HG02642 (cell line): ENCODE data around the gene QPRT.
A peak's percentile ranks its signal among the peaks of the same experiment; 100 is the strongest.
"Not testable (repeated sequence)": the region's sequence is repeated elsewhere in the genome, so short reads cannot be mapped to it uniquely, and the experiment has no call there.

Experiments used
- ATAC-seq: cut with Tn5 transposase; IDR thresholded peaks from one replicate; pipeline ENCODE4 v1.9.1; 2021; ENCODE audit warnings: mild to moderate bottlenecking; ENCODE audit not compliant: unreplicated experiment, poor library complexity

Gene QPRT

DNA sequence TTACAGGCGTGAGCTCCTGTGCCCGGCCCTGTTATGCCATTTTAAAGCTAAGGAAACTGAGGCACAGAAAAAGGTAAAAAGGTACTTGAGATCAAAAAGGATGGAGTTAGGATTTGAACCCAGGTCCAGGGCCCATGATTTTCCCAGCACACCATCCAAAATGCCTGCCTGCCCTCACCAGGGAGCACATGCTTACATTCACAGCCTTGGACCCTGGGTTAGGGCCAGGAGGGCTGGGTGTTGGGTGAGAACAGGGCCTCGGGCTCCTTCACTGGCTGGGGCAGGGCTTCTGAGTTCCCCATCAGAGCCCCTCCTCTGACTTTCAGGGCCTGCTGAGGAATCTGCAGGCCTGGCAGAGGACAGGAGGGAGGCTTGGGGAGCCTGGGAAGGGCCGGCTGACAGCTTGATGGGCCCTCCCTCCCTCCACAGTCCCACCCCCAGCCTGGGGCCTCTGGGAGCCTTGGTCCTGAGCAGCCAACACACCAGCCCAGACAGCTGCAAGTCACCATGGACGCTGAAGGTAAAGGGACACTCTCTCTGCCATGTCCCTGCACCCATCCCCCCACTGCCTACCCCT is at the start of gene QPRT:
Gene QPRT (plus strand): TSS at position 490 of the 577 bp plus-strand sequence. CDS start 18 bp downstream, at position 508.
- no peak for ATAC-seq

DNA sequence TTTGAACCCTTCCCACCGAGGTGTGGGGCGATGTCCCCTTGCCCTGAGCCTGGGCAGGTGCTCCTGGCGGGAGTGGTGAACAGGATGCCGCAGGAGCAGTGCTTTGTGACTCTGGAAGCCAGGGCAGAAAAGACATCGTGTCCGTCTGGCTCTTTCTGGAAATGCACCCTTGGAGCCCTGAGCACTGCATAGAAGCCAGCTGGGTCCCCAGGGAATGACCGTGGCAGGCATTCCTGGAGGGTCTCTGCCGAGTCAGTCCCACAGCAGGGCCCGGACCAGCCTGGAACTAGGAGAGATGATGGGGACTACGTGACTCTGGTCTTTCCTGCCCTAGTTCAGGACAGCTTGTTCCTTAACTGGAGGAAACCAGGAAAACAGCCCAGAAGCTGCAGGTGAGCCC is 49.7 kb upstream of the QPRT start:
- not testable (repeated sequence) for ATAC-seq

DNA sequence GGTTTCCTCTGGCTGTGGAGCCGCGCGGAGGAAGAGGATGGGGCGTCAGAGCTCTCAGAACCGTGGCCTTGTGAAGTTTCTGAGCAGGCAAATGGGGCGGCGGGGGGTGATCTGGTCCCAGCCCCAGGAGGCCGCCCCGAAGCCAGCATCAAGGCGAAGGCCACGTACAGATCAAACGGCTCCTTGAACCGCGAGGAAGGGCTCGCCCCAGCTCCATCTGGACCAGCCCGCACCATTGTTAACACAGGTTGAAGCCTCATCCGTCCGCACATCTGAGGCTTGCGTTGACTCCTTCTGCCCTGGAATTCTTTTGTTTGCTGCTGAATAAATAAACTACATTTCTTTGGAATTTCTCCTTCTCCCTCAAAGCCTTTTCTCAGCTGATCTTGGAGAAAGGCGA is 47.3 kb upstream of the QPRT start:
- ATAC-seq = not testable (repeated sequence)

DNA sequence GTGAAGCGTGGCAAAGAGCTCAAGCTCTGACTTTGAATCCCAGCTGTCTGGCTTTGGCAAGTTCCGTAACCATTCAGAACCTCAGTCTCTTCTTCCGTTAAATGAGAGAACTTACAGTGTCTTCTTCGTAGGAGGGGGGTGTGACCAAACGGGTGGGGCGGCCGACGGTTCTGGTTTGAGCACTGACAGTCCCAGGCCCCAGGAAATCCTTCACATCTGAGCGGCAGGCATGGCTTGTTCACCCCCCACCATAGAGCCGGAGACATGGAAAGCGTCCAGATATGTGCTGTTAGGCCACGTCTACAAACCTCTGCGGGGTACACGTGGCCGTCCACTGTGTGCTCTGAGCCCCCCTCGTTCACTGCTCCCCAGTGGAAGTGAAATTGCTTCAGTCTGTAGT is 43.1 kb upstream of the QPRT start:
- ATAC-seq = not testable (repeated sequence)

DNA sequence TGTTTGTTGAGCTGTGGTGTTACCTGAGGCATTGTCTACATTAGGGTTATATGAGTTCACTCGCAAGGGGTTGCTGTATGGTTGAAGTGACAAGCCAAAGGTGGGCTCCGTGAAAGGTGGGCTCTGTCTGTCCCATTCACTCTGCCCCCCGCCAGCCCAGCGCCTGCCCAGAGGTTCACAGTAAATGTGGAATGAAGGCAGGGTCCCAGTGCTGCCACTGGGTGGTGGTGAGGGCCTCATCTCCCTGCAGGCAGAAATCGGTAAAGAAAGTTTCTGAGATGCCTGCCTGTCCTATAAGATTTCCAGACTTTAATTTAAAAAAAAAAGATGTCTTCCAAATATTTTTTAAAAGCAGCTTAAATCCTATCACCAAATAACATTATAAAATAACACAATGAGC is 42.6 kb upstream of the QPRT start:
- not testable (repeated sequence) for ATAC-seq

DNA sequence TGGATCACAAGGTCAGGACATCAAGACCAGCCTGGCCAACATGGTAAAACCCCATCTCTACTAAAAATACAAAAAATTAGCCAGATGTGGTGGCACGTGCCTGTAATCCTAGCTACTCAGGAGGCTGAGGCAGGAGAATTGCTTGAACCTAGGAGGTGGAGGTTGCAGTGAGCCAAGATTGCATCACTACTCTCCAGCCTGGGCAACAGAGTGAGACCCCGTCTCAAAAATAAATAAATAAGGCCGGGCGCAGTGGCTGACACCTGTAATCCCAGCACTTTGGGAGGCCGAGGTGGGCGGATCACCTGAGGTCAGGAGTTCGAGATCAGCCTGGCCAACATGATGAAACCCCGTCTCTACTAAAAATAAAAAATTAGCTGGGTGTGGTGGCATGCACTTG is 40.2 kb upstream of the QPRT start:
- not testable (repeated sequence) for ATAC-seq

DNA sequence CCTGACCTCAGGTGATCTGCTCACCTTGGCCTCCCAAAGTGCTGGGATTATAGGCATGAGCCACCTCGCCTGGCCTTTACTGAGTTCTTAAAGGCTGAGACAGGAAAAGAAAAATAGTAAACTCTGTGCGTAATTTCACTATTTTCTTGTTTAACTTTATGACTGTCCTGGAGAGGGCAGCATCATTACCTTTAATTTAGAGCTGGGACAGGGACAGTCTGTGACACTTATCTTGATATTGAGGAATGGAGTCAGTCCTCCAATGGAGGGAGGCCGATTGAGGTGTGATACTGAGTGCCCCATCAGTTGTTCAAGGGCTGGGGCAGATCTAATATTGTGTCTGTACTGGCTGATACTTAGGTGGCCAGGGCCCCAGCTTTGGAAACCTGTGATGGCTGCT is 37.4 kb upstream of the QPRT start:
- no peak for ATAC-seq

DNA sequence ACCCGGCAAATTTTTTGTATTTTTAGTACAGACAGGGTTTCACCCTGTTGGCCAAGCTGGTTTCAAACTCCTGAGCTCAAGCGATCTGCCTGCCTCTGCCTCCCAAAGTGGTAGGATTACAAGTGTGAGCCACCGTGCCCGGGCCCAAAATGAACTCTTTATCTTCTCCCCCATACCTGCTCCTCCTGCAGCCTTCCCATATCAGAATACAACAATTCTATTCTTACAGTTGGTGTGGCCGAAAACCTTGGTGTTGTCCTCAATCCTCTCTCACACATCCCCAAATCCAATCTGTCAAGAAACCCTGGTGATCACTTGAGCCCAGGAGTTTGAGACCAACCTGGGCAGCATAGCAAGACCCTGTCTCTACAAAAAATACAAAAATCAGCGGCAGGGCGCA is 35.4 kb upstream of the QPRT start:
- no peak for ATAC-seq

DNA sequence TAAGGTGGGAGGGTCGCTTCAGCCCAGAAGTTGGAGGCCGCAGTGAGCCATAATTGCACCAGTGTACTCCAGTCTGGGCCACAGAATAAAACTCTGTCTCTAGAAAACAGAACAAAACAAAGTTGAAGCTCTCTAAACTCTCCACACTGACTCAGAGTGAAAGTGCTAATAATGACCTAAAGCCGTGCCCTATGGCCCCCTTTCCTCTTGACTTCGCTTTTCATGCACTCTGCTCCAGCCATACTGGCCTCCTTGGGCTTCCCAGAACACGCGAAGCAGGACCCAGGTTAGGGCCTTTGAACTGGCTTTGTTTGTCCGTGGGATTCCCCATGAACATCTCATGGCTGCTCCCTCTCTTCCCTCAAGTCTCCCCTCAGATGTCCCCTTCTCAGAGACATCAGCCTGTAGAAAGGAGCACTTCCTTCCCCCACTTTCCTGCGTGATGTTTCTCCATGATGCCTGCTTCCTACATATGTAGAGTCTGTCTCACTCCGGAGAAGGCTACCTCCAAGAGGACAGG is 34.6 kb upstream of the QPRT start:
- ATAC-seq = no peak

DNA sequence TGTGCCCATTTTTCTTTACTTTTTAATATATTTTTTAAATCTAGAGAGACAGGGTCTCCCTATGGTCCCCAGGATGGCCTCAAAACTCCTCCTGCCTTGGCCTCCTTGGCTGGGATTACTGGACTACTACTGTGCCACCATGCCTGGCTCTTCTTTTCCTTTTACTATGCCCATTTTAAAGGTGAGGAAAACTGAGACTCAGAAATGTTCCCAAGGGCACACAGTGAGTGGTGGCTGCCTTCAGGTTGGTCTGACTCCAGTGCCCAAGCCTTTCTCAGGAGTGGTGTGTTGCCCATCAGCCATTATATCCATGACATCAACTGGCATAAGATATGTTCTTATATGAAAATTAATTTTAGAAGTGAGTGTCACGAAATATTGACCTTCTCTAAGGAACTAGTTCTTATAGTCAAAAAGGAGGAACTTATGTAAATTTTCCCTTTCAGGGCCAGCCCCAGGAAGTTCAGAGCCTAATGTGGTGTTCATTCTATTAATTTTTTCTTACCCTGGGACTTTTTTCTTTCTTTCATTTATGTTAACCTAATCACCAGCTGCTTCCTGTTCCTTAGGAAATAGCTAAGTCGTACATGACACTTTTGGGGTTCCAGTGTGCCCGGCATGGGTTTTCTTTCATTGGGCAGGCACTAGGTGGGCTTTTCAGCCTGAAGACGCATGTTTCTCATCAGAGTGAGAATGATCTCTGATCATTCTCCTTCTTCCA is 33.8 kb upstream of the QPRT start:
- peak; percentile 35 for ATAC-seq

DNA sequence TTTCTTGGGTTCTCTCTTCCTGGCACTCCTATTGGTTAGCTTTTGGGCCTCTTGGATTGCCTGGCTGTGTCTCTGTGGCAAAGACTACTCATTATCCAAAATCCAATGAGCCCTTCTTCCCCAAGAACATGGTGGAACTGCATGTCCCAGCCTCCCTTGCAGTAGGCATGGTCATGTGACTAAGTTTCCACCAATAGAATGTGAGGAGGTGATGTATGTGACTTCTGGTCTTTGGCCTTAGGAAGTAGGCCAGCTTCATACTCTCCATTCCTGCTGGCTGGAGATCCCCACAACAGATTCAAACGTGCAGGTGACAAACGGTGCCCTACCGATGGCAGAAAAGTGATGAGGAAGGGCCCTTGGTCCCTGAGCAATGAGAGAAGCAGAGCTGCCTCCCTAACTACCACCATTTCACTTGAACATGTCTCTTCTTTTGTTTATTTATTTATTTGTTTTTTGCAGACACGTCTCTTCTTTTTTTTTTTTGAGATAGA is 33.2 kb upstream of the QPRT start:
- peak; percentile 52 for ATAC-seq

DNA sequence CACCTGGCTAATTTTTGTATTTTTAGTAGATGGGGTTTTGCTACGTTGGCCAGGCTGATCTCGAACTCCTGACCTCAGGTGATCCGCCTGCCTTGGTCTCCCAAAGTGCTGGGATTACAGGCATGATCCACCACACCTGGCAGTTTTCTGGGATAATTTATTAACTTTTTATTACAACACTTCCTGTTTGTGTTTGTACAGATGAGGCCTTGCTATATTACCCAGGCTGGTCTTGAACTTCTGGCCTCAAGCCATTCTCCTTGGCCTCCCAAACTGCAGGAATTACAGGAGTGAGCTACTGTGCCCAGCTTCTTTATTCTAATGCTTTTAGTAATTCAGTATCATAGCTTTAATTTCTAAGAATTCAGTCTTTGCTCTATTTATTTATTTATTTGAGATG is 32.0 kb upstream of the QPRT start:
- no peak for ATAC-seq

DNA sequence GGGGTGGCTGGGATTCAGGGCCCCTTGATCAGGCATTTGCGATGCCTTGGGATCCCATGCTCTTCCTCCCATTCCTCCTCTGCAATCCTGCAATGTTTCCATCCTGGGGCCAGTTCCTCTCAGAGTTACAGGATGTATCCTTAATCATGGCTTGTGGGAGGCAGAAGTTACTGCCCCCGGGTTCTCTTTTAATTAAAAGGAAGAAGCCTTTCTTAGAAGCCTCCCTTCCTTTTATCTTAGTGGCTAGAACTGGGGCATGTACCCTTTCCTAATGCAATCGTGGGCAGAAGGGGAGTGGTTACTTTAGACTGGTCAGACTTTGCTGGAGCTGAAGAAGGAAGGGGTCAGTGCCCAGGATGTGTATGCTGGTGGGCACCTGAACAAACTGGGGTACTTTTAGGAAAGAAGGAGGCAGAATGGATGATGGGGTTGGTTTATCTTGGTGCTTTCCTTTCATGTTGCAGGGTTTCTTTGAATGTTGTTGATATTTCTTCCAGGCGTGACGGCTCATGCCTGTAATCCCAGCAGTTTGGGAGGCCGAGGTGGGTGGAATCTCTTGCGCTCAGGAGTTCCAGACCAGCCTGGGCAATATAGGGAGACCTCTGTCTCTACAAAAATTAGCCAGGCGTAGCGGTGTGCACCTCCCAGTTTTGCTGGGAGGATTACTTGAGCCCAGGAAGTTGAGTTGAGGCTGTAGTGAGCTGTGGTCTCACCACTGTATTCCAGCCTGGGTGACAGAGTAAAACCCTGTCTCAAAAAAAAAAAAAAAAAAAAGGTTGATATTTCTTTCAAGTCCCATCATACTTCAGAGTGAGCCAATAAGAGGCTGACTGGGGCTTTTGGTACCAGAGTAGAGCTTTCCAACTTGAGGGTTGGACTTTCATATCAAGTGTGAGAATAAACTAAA is 29.1 kb upstream of the QPRT start:
- ATAC-seq = no peak

DNA sequence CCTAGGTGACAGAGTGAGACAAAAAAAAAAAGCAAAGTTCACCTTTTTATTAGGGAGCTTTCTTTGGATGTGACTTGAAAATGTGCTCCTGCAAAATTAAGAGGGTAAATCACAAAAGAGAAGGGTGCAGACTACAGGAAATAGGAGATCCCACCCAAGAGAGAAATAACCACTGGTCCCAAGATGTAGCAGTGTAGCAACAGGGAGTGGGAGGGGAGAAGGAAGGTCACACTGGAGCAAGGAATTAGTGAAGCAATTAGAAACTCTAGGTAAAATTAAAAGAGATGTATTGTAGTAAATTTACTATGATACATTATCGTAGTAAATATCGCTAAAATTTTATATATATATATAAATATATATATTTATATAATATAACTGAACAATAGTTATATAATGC is 28.2 kb upstream of the QPRT start:
- ATAC-seq = no peak

DNA sequence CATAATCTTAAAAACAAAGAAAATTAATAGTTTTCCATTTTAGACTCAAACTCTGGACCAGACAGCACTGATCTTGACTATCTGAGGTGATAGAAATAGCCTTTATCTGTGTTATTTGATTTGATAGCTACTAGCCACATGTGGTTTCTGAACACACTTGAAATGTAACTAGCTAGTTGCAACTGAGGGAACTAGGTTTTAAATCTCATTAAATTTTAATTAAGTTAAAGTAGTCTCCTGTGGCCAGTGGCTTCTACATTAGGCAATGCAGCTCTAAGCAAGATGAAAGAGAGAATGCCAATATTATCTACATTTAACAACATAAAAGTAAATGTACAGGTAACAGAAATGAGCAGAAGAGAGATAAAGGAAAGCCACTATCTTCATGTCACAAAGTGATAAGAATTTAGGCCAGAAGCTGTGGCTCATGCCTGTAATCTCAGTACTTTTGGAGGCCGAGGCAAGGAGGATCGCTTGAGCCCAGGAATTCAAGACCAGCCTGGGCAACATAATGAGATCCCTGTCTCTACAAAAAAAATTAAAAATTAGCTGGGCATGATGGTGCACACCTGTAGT is 27.1 kb upstream of the QPRT start:
- ATAC-seq = no peak

DNA sequence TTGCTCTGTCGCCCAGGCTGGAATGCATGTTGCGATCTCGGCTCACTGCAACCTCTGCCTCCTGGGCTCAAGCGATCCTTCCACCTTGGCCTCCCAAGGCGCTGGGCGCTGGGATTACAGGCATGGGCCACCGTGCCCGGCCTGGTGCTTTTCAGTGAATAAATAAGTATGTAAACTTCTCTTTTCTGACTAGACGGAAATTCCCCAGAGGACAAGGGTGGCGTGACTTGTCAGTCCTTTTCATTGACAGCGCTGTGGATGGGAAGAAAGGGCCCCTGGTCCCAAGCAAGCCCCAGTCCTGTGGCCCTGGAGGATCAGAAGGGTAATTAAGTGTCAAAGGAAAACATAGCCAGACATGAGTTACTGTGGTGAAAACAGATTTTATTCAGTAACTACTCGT is 25.5 kb upstream of the QPRT start:
- ATAC-seq = no peak

DNA sequence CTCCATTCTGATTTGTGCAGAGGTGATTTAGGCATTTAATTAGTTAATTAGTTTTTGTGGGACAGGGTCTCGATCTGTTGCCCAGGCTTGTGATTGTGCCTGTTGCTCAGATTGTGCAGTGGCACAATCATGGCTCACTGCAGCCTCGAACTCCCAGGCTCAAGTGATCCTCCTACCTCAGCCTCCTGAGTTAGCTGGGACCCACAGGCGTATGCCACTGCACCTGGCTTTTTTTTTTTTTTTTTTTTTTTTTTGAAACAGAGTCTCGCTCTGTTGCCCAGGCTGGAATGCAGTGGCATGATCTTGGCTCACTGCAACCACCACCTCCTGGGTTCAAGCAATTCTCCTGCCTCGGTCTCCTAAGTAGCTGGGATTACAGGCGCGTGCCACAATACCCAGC is 25.1 kb upstream of the QPRT start:
- not testable (repeated sequence) for ATAC-seq

DNA sequence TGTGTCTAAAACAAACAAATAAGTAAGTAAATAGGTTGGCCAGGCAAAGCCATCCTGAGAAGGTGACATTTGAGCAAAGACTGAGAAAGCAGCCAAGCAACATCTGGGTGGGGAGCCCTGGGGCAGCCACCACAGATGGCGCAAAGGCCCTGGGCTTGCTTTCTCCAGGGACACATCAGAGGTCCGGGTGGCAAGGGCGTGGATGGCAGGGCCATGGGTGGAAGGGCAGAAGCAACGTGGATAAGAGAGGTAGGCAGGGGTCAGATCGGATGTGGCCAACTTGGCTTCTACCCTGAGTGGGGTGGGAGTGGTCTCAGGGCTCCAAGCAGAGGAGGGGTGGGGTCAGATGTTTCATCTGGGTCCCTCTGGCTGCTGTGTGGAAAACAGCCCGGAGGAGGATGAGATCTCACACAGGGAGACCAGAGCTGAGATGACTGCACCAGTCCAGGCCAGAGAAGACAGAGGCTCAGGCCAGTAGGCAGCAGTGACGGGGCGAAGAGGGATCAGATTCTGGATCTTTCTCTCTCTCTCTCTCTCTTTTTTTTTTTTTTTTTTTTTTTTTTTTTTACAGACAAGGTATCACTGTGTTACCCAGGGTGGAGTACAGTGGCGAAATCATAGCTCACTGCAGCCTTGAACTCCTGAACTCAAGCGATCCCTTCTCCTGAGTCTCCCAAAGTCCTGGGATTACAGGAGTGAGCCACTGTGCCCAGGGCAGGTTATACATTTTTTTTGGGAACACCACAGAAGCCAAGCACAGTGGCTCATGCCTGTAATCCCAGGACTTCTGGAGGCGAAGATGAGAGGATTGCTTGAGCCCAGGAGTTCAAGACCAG is 22.1 kb upstream of the QPRT start:
- no peak for ATAC-seq

DNA sequence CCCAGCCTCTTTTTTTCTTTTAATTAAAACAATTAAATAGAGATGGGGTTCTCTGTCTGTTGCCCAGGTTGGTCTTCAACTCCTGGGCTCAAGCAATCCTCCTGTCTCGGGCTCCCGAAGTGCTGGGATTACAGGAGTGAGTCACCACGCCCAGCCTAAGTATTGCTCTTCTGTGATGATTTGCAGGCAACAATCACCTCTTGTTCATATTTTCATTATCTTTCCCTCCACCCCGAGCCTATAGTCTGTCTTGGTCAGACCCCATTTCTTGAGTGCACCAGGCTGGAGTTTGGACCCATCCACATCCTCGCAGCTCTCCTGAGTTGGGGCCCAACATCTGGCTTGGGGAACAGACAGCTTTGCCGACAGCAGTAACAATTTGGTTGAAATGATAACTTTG is 20.3 kb upstream of the QPRT start:
- ATAC-seq = no peak
